AG09319 (cell line): ENCODE data around the gene SOX9.

Experiments
- DNase-seq: peaks from one replicate; pipeline ENCODE4 v3.0.0-alpha.2; 2010; ENCODE audit warnings: low read depth; ENCODE audit errors: extremely low read depth
- CTCF ChIP-seq: IDR thresholded peaks from 2 replicates; pipeline ENCODE4 v1.5.1; 2011; ENCODE audit warnings: low read depth, mild to moderate bottlenecking, inconsistent platforms, low read length, moderate library complexity

The SOX9 gene

DNA sequence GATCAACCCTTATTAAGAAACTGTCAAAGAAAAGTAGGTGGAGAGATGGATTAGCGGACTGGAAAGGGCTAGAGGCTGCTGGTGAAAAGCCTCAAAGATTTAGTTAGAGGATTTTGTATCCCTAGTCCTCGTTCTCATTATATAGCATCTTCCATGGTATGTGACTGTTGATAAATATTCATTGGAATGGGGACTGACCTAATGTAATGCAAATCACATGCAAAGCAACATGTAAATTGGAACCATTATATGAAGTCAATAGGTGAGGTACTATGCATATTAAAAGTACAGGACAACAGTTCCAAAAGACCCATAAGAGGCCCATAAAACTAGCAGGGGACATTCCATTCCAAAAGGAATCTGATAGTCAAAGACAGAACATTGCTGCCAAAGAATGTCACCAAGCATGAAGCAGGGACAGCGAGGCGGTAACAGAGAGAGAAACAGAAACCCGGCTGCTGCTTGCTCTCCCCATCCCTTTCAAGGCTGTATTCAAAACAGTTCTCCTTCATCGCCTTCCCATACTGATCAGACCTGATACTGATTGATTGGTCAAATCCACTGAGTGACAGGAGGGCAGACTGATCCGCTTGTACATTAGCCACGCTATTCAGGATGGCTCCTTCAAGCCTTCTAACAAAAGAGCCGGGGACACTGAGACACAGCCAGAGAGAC is 44.5 kb downstream of the SOX9 start:
- TF ChIP-seq CTCF = no peak
- no peak for DNase-seq

DNA sequence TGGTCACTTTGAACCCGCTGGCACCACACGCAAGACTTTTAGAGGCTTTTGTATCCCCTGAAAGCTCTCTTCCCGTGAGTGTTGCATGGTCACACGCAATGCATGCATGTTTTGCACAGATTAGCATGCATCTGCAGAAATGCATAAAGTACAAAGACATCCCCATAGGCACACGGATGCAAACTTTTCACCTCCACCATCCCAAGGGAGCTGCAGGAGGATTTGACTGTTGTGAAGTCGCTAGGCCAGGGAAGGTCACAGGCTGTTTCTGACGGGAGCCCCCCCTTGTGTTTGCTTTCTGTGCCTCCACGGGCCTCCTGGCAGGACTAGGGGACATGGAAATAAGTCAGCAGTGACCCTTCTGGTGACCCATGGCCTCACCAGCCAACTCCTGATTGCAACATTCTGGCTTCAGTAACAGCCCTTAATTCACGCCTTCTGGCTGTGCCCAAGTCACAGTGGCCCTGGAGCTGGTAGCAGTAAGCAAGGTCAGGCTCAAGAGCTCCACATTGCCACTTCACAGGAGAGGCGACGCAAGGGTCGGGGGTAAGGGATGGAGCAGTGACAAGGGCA is 45.1 kb downstream of the SOX9 start:
- no peak for TF ChIP-seq CTCF
- DNase-seq = no peak

DNA sequence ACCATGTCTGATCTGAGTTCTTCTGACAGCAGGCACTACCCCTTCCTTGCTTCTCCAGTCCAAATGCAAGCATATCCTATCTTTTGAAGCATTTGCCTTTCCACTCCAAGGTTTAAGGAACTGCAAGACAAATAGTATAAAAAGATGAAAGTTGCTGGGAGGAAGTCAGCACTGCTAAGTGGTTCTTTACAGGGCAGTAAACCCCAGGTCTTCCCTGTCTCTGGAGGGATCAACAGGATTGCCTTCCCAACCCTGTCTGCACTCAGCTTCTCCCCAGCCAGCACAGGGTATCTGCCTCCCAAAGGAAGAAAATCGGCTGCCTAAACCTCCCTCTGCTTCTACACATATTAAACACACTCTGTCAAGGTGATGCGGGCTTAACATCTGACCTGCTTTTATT is 46.8 kb downstream of the SOX9 start:
- no peak for TF ChIP-seq CTCF
- no peak for DNase-seq

- TF ChIP-seq CTCF = no peak
- DNase-seq = no peak
Observed at GRCh38 chr17:72169823-72170222, 49.0 kb downstream of the SOX9 start.

DNA sequence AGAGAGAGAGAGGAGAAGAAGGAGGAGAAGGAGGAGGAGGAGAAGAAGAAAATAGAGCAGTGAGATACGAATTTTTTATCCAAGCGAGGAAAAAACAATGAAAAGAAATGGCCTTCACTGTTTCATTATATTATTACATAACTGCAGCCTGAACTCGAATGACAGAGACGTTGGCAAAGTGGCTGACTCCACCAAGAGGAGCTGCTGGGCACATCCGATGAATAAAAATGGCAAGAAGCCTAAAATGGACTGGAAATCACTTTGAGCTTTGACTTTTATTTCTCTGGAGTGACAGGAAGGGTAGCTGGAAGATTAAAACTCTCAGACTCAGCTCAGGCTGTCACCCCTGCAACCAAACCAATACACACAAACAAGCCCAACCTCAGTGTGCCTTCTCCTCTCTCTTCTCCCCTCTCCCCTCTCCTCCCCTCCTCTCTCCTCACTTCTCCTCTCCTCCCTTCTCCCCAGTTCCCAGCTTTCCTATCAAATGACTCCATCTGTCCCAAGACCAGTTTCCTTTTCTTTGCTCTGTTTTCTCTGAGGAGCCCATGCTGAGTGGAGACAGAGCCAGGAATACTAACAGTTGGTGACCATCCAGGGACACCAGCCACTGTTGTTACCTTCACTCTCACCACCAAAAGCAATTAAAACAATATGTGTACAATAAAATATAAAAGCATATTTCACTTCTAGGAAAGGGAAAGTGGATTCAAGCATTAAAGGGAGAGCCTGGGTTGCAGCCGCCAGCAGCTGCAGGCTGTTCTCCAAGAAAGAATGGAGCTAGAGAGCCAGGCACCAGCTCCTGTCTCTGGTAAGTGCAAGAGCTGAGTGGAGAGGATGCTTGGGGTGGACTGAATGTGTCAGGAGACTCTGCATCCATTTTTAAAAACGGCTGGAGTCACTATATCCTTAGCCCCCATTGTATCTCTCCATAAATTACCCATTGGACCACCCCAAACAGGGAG is 51.2 kb downstream of the SOX9 start:
- no peak for TF ChIP-seq CTCF
- DNase-seq = no peak

DNA sequence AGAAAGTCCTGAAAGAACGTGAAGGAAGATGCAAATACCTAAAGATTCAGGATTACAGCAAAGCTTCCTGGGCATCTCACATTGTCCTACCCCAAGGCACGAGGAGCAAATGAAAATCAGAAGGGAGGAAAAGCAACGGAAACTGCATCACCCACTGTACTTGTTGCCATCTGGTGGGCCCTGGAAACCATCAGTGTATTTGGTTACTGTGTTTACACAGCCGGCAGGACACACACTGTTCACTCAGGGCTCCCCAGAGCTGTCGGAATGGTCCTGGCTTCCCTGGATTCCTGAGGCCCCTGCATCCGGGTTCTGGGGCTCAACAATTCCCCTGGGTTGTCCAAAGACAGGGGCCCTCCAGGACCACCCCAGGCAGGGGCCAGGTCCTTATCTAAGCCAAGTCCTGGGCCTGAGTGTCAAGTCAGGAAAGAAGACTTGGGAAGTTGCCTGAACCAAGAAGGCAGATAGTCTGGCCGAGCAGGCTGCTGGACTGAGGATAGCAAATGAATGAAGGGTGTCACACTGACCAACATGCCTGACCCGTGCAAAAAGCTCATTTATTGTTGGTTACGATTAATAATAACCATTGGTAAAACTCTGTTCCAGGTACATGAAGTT is 52.8 kb downstream of the SOX9 start:
- DNase-seq = no peak
- no peak for TF ChIP-seq CTCF
